WTC11 (cell line): ENCODE results near the gene STRN4. TPM values are rescaled to one million over a fixed set of nuclear protein-coding genes. Genes with fewer than 3 reads are reported as not detected.

Experiments
- ATAC-seq: fragments of 200-7000 bp; cut with Tn5 transposase; 2 replicates; pipeline ENCODE4 v1.10.0; 2021; ENCODE audit warnings: mild to moderate bottlenecking, moderate library complexity
- CTCF ChIA-PET: fragments of 300-600 bp; sonication (Branson Sonifier 250); formaldehyde crosslinking; loops from one replicate; lab custom pipeline; 2021; ENCODE audit warnings: antibody characterized with exemption; lab: Charles Lee
- POLR2A ChIA-PET: fragments of 350-600 bp; sonication (Branson Sonifier 250); formaldehyde crosslinking; loops from one replicate; lab custom pipeline; 2021; ENCODE audit warnings: antibody characterized with exemption; lab: Charles Lee
- DNase-seq: peaks from one replicate; pipeline ENCODE4 v3.0.0; 2021; ENCODE audit warnings: low spot score
- H3K27ac Mint-ChIP-seq: 2 replicates; pipeline ENCODE4 v1.8.0; 2021; ENCODE audit warnings: mixed read lengths
- H3K27me3 Mint-ChIP-seq: 2 replicates; pipeline ENCODE4 v1.8.0; 2021; ENCODE audit warnings: low read depth, mild to moderate bottlenecking, moderate library complexity, mixed read lengths
- H3K36me3 Mint-ChIP-seq: 2 replicates; pipeline ENCODE4 v1.8.0; 2021; ENCODE audit warnings: mixed read lengths
- H3K4me1 Mint-ChIP-seq: 2 replicates; pipeline ENCODE4 v1.8.0; 2022; ENCODE audit warnings: mixed read lengths
- H3K4me3 Mint-ChIP-seq: 2 replicates; pipeline ENCODE4 v1.8.0; 2021; ENCODE audit warnings: mild to moderate bottlenecking, moderate library complexity, mixed read lengths
- H3K9me3 Mint-ChIP-seq: 2 replicates; pipeline ENCODE4 v1.8.0; 2021; ENCODE audit warnings: mixed read lengths
- AR ChIP-seq: fragments of 250-450 bp; sonication (Bioruptor Pico); IDR thresholded peaks from 2 replicates; pipeline ENCODE4 v1.9.0; 2021; ENCODE audit warnings: mild to moderate bottlenecking
- ARID4B ChIP-seq: sonication (generic); formaldehyde crosslinking; IDR thresholded peaks from 2 replicates; pipeline ENCODE4 v1.8.0; 2023; ENCODE audit warnings: missing genetic modification reagents, mild to moderate bottlenecking, borderline replicate concordance
- ATF6 ChIP-seq: sonication (generic); formaldehyde crosslinking; IDR thresholded peaks from 2 replicates; pipeline ENCODE4 v1.8.1; 2023; ENCODE audit warnings: mild to moderate bottlenecking, missing genetic modification reagents
- CBFB ChIP-seq: sonication (generic); formaldehyde crosslinking; IDR thresholded peaks from 2 replicates; pipeline ENCODE4 v1.8.1; 2022; ENCODE audit warnings: mild to moderate bottlenecking, low read depth, missing genetic modification reagents
- E2F4 ChIP-seq: sonication (generic); formaldehyde crosslinking; IDR thresholded peaks from 2 replicates; pipeline ENCODE4 v1.8.1; 2022; ENCODE audit warnings: low read depth, mild to moderate bottlenecking, moderate library complexity, missing genetic modification reagents, borderline replicate concordance
- ERG ChIP-seq: fragments of 250-450 bp; sonication (Bioruptor Pico); IDR thresholded peaks from 2 replicates; pipeline ENCODE4 v1.8.0; 2021; ENCODE audit warnings: mild to moderate bottlenecking
- ETV6 ChIP-seq: sonication (generic); formaldehyde crosslinking; IDR thresholded peaks from 2 replicates; pipeline ENCODE4 v1.8.1; 2022; ENCODE audit warnings: mild to moderate bottlenecking, missing genetic modification reagents
- FOXJ3 ChIP-seq: sonication (generic); formaldehyde crosslinking; IDR thresholded peaks from 2 replicates; pipeline ENCODE4 v1.9.0; 2021; ENCODE audit warnings: missing genetic modification reagents, mild to moderate bottlenecking, borderline replicate concordance
- JAZF1 ChIP-seq: fragments of 250-450 bp; sonication (Bioruptor Pico); IDR thresholded peaks from 2 replicates; pipeline ENCODE4 v1.9.0; 2021; ENCODE audit warnings: moderate library complexity, mild to moderate bottlenecking, inconsistent platforms
- KAT7 ChIP-seq: sonication (generic); formaldehyde crosslinking; IDR thresholded peaks from 2 replicates; pipeline ENCODE4 v1.8.1; 2023; ENCODE audit warnings: missing genetic modification reagents, mild to moderate bottlenecking, borderline replicate concordance
- MLX ChIP-seq: sonication (generic); formaldehyde crosslinking; IDR thresholded peaks from 2 replicates; pipeline ENCODE4 v1.8.1; 2023; ENCODE audit warnings: mild to moderate bottlenecking, missing genetic modification reagents, moderate library complexity
- NFE2L1 ChIP-seq: sonication (generic); formaldehyde crosslinking; IDR thresholded peaks from 2 replicates; pipeline ENCODE4 v1.8.1; 2023; ENCODE audit warnings: missing genetic modification reagents
- NR1H2 ChIP-seq: sonication (generic); formaldehyde crosslinking; IDR thresholded peaks from 2 replicates; pipeline ENCODE4 v1.9.0; 2021; ENCODE audit warnings: mild to moderate bottlenecking, moderate library complexity, missing genetic modification reagents
- NR2C2 ChIP-seq: sonication (generic); formaldehyde crosslinking; IDR thresholded peaks from 2 replicates; pipeline ENCODE4 v1.8.0; 2022; ENCODE audit warnings: mild to moderate bottlenecking, missing genetic modification reagents
- PREB ChIP-seq: sonication (generic); formaldehyde crosslinking; IDR thresholded peaks from 2 replicates; pipeline ENCODE4 v1.8.1; 2022; ENCODE audit warnings: mild to moderate bottlenecking, missing genetic modification reagents, moderate library complexity, borderline replicate concordance
- SMAD4 ChIP-seq: sonication (generic); formaldehyde crosslinking; IDR thresholded peaks from 2 replicates; pipeline ENCODE4 v1.8.0; 2022; ENCODE audit warnings: mild to moderate bottlenecking, missing genetic modification reagents
- SP1 ChIP-seq: sonication (generic); formaldehyde crosslinking; conservative IDR thresholded peaks from 2 replicates; pipeline ENCODE4 v1.8.1; 2022; ENCODE audit warnings: missing genetic modification reagents
- ZNF138 ChIP-seq: sonication (generic); formaldehyde crosslinking; conservative IDR thresholded peaks from 2 replicates; pipeline ENCODE4 v1.8.1; 2022; ENCODE audit warnings: mild to moderate bottlenecking, moderate library complexity, missing genetic modification reagents
- ZNF263 ChIP-seq: sonication (generic); formaldehyde crosslinking; IDR thresholded peaks from 2 replicates; pipeline ENCODE4 v1.8.1; 2022; ENCODE audit warnings: low read depth, mild to moderate bottlenecking, moderate library complexity, missing genetic modification reagents
- ZNF396 ChIP-seq: fragments of 250-450 bp; sonication (Bioruptor Pico); IDR thresholded peaks from 2 replicates; pipeline ENCODE4 v1.8.0; 2021; ENCODE audit warnings: mild to moderate bottlenecking, moderate library complexity, borderline replicate concordance
- ZNF671 ChIP-seq: fragments of 250-450 bp; sonication (Bioruptor Pico); IDR thresholded peaks from 2 replicates; pipeline ENCODE4 v1.8.0; 2021; ENCODE audit warnings: mild to moderate bottlenecking
- total RNA-seq: library from RNA; stranded (reverse); gene quantifications from 3 replicates; pipeline ENCODE4 v1.2.3, GENCODE V29; 2021

The STRN4 gene
- total RNA-seq, 1 experiment from 2014 or later, result 144 TPM

GRCh38 chr19:46787331-46788261, 41.3 kb upstream of the STRN4 start:
- peaks cover 16% of the 10 kb centered on the region for H3K27me3 Mint-ChIP-seq
- H3K9me3 Mint-ChIP-seq, result no peaks in the 10 kb centered on the region
- CTCF ChIA-PET, result interaction anchor here (0.5 to 2.6 kb wide), 5 partner anchors 30 to 312 kb away, joined by 3 to 22 read pairs (median 4); no protein-coding TSS in a partner anchor
- H3K4me3 Mint-ChIP-seq, result peak overlapping the region; percentile 95
- POLR2A ChIA-PET, result interaction anchor here (0.6 to 1.9 kb wide), 11 partner anchors 9 to 456 kb away, joined by 3 to 11 read pairs (median 3); partner anchors contain the start of gene AP2S1
- DNase-seq (peak; percentile 53), ATAC-seq (peak; percentile 4; the same call in 1 of the 2 replicates)
- peaks cover 42% of the 10 kb centered on the region for H3K4me1 Mint-ChIP-seq
- peak overlapping the region; percentile 60 for H3K27ac Mint-ChIP-seq
- H3K36me3 Mint-ChIP-seq, result peaks cover 26% of the 10 kb centered on the region
- TF ChIP-seq ZNF263 (CRISPR knock-in tag), result no peak
- TF ChIP-seq ARID4B, result peak; percentile 39; the same call in 1 of the 2 replicates
- no peak for TF ChIP-seq ZNF138 (CRISPR knock-in tag)
- TF ChIP-seq ZNF396, result no peak
- no peak for TF ChIP-seq JAZF1
- no peak for TF ChIP-seq AR (CRISPR knock-in tag)
- no peak for TF ChIP-seq NR2C2
- TF ChIP-seq NFE2L1, result no peak
- peak; percentile 28; the same call in 1 of the 2 replicates for TF ChIP-seq SP1
- TF ChIP-seq E2F4 (CRISPR knock-in tag), result 0 out of 2 replicates have a peak, but pooled peaks have one; percentile 40
- no peak for TF ChIP-seq ATF6 (CRISPR knock-in tag)
- TF ChIP-seq MLX (CRISPR knock-in tag), result no peak
- no peak for TF ChIP-seq NR1H2 (CRISPR knock-in tag)
- 0 out of 2 replicates have a peak, but pooled peaks have one; percentile 42 for TF ChIP-seq ETV6 (CRISPR knock-in tag)
- no peak for TF ChIP-seq CBFB (CRISPR knock-in tag)
- no peak for TF ChIP-seq KAT7
- no peak for TF ChIP-seq PREB (CRISPR knock-in tag)
- no peak for TF ChIP-seq SMAD4 (CRISPR knock-in tag)
- TF ChIP-seq FOXJ3, result no peak
- no peak for TF ChIP-seq ZNF671 (CRISPR knock-in tag)
- no peak for TF ChIP-seq ERG (CRISPR knock-in tag)
